ENCODE data around the gene ZBTB17. TPM values are rescaled to one million over a fixed set of nuclear protein-coding genes. Genes with fewer than 3 reads are reported as not detected.

ZBTB17 gene
- total and polyA plus RNA-seq, 9 of the 15 experiments (the other 6 are each of a cell fraction or from before 2014, with no cell fraction given): 1.1 to 53.4 (median 29.6) TPM

- TF ChIP-seq TFE3 (CRISPR knock-in tag; IDR thresholded peaks at IDR 0.05) (no peak), ADNP (tag; IDR thresholded peaks at IDR 0.05) (no peak), ZHX1 (conservative IDR thresholded peaks at IDR 0.05; ENCODE audit: low read length) (no peak), HNRNPL (IDR thresholded peaks at IDR 0.05; ENCODE audit: low read depth, low read length) (0 out of 2 replicates have a peak, but pooled peaks have one; percentile 31), HNRNPUL1 (IDR thresholded peaks at IDR 0.05; ENCODE audit: low read length) (no peak), KAT8 (IDR thresholded peaks at IDR 0.05; ENCODE audit: low read depth) (no peak), RBFOX2 (IDR thresholded peaks at IDR 0.05; ENCODE audit: low read depth, low read length) (peak; percentile 3; the same call in 1 of the 2 replicates), ATF3 (IDR thresholded peaks at IDR 0.05) (no peak), ATF3 (CRISPR knock-in tag; conservative IDR thresholded peaks at IDR 0.05) (no peak)
These were observed 33.8 kb downstream of the ZBTB17 start (continued) for GRCh38 chr1:15941899-15942660.

All from K562 (cell line).